HL-60 (cell line): ENCODE measurements around the gene AGAP3.

ENCODE experiments used
- CTCF ChIP-seq: IDR thresholded peaks from one replicate; pipeline ENCODE4 v1.5.1; 2011; ENCODE audit warnings: low read length, control low read depth, inconsistent platforms; ENCODE audit not compliant: insufficient read depth
- POLR2AphosphoS5 ChIP-seq: IDR thresholded peaks from 2 replicates; pipeline ENCODE4 v1.6.1; 2012; ENCODE audit warnings: low read depth
- REST ChIP-seq: IDR thresholded peaks from 2 replicates; pipeline ENCODE4 v1.6.1; 2012; ENCODE audit warnings: low read depth; ENCODE audit not compliant: insufficient replicate concordance
- SPI1 ChIP-seq: IDR thresholded peaks from 2 replicates; pipeline ENCODE4 v1.6.1; 2012; ENCODE audit warnings: low read depth, mild to moderate bottlenecking, borderline replicate concordance

- no peak for TF ChIP-seq CTCF
- no peak for TF ChIP-seq REST
- TF ChIP-seq SPI1 = no peak
- TF ChIP-seq POLR2AphosphoS5 = no peak
Observed at GRCh38 chr7:151064454-151064853, 21.8 kb upstream of the AGAP3 start.
